HG03432 (cell line): Measurements from ENCODE around the gene AGPAT3.
"Not testable (repeated sequence)": the region's sequence is repeated elsewhere in the genome, so short reads cannot be mapped to it uniquely, and the experiment has no call there.

ENCODE experiments used
- ATAC-seq: cut with Tn5 transposase; IDR thresholded peaks from one replicate; pipeline ENCODE4 v1.9.1; 2021; ENCODE audit warnings: mild to moderate bottlenecking, moderate library complexity; ENCODE audit not compliant: unreplicated experiment

The AGPAT3 gene, protein sequence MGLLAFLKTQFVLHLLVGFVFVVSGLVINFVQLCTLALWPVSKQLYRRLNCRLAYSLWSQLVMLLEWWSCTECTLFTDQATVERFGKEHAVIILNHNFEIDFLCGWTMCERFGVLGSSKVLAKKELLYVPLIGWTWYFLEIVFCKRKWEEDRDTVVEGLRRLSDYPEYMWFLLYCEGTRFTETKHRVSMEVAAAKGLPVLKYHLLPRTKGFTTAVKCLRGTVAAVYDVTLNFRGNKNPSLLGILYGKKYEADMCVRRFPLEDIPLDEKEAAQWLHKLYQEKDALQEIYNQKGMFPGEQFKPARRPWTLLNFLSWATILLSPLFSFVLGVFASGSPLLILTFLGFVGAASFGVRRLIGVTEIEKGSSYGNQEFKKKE

DNA sequence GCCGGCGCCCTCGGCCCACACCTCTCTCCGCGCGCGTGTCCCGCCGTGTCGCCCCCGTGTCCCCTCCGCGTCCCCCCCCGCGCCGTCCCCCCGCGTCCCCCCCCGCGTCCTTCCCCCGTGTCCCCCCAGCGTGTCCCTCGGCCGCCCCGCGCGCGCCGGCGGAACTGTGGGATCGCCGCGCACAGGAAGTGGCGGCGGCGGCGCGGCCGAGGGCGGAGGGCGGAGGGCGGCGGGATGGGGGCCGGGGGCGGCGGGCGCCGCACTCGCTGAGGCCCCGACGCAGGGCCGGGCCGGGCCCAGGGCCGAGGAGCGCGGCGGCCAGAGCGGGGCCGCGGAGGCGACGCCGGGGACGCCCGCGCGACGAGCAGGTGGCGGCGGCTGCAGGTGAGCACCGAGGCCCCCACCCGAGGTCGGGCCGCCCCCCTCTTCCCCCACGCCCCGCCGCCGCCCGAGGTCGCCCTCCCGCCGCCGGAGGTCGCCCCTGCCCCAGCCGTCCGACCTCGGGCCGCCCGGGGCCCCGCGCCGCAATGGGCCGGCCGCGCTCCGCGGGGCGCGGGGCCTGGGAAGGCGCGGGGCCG lies at the start of gene AGPAT3:
Gene AGPAT3, plus strand, starts transcription at position 262 of the 578 bp plus-strand sequence. CDS start 94,459 bp downstream, outside the sequence.
- ATAC-seq, result peak; percentile 29

GRCh38 chr21:43815991-43816390 lies 49.0 kb upstream of the AGPAT3 start:
- ATAC-seq, result no peak

GRCh38 chr21:43816611-43817071 lies 48.4 kb upstream of the AGPAT3 start:
- ATAC-seq, result no peak

- ATAC-seq, result no peak
These were observed 47.6 kb upstream of the AGPAT3 start for GRCh38 chr21:43817157-43818086.

DNA sequence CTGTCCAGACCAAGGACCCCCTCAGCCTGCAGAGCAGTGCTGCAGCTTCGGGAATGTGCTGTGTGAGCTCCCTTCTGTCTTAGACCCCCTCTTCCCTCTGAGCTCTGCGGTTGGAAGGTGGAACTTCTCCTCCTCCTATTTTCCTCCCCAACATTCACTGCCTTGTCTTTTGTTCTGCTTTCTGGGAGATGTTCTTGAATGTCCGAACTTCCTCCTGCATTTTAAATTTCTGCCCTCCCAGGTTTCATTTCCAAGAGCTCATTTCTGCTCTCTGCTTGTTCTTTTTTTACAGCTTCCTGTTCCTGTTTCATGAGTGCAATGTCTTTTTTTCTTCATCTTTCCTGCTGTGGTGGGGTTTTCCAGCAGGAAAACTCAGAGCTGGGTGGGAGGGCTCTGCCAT lies 46.3 kb upstream of the AGPAT3 start:
- ATAC-seq, result no peak

- no peak for ATAC-seq
These were observed 45.3 kb upstream of the AGPAT3 start for GRCh38 chr21:43819511-43820405.

- ATAC-seq, result no peak
These were observed 44.6 kb upstream of the AGPAT3 start for GRCh38 chr21:43820466-43820865.

- not testable (repeated sequence) for ATAC-seq
These were observed 42.9 kb upstream of the AGPAT3 start for GRCh38 chr21:43822166-43822565.

- ATAC-seq, result not testable (repeated sequence)
These were observed 42.3 kb upstream of the AGPAT3 start for GRCh38 chr21:43822741-43823140.

DNA sequence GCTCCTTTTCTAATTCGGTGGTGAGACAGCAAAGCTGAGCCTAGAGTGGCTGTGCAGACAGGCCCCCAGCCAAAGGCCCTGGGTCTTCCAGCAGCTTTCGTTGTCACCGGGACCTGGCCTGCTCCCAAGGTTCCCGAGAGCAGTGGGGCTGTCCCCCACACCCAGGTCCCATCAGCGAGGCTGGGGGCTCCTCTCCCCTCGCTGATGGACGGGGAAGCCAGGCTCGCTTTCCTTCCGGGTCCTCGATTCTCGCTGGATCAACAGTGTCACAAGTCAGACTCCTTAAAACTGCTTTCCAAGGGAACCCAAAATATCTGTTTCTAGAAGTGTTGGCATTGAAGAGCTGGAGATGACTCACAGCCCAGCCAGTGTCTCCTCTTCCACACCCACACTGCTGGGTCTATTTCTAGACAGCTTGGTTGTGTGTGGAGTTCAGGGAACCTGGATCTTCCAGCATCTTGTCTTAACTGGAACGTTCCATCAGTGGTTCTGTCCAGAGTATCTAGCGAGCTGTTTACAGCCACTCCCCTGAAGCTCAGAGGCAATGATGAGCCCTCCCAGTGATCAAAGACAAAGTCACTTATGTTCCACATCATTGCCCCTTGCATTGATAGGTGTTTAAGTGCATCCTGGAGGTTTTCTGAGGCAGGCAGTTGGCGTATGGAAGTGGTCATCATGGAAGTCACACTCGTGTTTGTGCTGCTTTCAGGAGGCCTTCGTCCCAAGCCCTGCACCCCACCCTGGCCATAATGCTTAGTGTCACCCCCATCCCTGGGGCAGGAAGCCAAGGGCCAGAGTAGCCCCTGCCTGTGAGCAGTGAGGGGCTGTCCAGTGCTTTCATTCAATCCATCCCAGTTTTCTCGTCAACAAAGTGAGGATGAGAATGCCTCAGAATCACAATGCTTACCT lies 40.4 kb upstream of the AGPAT3 start:
- ATAC-seq, result no peak

DNA sequence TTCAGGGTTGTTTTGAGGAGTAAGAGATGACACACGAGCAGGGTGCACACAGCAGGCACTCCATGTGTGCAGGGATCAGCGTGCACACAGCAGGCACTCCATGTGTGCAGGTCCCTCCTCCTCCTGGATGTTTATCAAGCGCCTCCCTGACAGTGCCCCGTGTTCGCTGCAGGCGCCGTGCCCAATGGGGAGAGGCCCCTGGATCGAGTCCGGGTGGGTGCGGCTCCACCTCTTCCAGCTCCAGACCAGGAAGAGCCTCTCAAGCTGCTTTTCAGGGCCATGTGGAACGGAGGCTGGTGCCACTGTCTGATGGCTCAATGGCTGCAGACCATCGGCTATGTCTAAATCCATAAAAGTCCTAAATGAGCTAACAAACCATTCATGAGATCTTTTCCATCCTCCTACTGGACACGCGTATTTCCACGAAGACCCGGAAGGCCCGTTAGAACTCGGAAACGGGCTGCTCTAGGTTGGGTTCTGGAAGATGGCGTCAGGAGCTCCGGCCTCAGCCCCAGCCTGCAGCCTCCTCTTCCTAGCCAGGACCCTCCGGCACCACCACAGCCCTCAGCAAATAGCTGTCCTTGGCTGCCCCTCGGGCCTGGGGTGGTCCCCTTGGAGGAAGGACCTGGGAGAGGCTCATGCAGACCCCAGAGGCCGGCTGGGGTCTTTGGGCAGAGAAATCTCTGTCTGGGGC lies 39.6 kb upstream of the AGPAT3 start:
- no peak for ATAC-seq

- ATAC-seq, result no peak
These were observed 38.9 kb upstream of the AGPAT3 start for GRCh38 chr21:43825936-43826622.

GRCh38 chr21:43826623-43826974 lies 38.4 kb upstream of the AGPAT3 start:
- no peak for ATAC-seq

GRCh38 chr21:43827015-43827611 lies 37.9 kb upstream of the AGPAT3 start:
- ATAC-seq, result no peak

DNA sequence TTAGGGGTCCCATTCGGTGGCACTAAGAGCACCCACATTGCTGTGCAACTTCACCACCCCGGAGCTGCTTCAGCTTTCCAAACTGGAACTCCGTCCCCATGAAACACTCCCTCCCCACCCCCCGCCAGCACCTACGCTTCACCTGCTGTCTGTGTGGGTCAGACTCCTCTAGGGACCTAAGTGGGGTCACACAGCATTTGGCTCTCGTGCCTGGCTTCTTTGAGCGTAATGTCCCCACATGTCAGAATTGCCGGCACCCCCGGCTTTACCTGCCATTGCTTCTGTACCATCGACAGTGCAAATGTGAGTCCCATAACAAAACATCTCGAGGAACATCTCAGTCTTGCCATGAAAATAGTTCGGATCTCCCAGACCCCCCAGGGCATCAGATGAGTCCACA lies 35.9 kb upstream of the AGPAT3 start:
- ATAC-seq, result no peak

- ATAC-seq, result no peak
These were observed 35.4 kb upstream of the AGPAT3 start for GRCh38 chr21:43829575-43830119.

- no peak for ATAC-seq
These were observed 32.9 kb upstream of the AGPAT3 start for GRCh38 chr21:43832158-43832550.

GRCh38 chr21:43832648-43833047 lies 32.4 kb upstream of the AGPAT3 start:
- no peak for ATAC-seq
